Tibial nerve (tissue), 4 donors: ENCODE results near the gene CDK6.

Source experiments
- CTCF ChIP-seq, 5 experiments: fragments of 200-600 bp in 3 of 5; fragments of 450-650 bp in 2 of 5; sonication (generic) in 3 of 5; IDR thresholded peaks; one replicate each; pipeline ENCODE4 v1.5.1; 2016 to 2019; ENCODE audit warnings: antibody characterized with exemption in 5 of 5, mild to moderate bottlenecking in 3 of 5, moderate library complexity in 2 of 5
- EP300 ChIP-seq, 2 donors: sonication (generic); formaldehyde crosslinking; IDR thresholded peaks; one replicate each; pipeline ENCODE4 v1.6.1; 2017; ENCODE audit warnings: antibody characterized with exemption in 2 of 2, mild to moderate bottlenecking in 1 of 2

DNA sequence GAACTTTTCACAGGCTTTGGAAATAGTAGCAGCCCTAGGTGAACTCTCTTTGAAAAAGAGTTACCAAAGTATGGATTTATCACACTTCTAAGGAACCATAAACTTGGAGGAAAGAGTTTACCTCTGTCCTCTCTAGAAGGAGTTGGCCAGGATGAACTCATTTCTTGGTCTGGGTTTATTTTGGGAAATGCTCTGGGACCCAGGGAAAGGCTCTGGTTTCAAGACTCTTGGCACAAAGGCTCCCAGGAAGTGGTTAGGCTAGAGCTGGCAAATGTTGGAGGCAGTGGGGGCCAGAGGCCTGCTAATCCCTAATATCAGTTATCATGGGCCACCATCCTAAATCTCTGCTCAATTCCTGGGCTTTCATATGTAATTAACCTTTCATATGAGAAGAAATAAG is 36.3 kb upstream of the CDK6 start:
- TF ChIP-seq CTCF (IDR thresholded peaks at IDR 0.05), result no peak
- no peak for TF ChIP-seq EP300 (IDR thresholded peaks at IDR 0.05)
